HL-60 (cell line): ENCODE results near the gene ACVR1.

Experiments used
- DNase-seq, 2 experiments: peaks; one replicate each; pipeline ENCODE4 v3.0.0-alpha.2; 2010 to 2020; ENCODE audit warnings: low read depth in 1 of 2, low spot score in 1 of 2
- H3K27ac ChIP-seq: fragments of 250-450 bp; sonication (Bioruptor Pico); replicated peaks from 2 replicates; pipeline ENCODE4 v1.5.1; 2020; ENCODE audit warnings: mild to moderate bottlenecking, moderate library complexity
- H3K27me3 ChIP-seq: fragments of 250-450 bp; sonication (Bioruptor Pico); 2 replicates; pipeline ENCODE4 v1.5.1; 2021; ENCODE audit warnings: mild to moderate bottlenecking, moderate library complexity; ENCODE audit not compliant: insufficient read depth, poor library complexity, severe bottlenecking
- H3K4me3 ChIP-seq: replicated peaks from 2 replicates; pipeline ENCODE4 v1.5.1; 2011; ENCODE audit warnings: mild to moderate bottlenecking, control low read depth, low read length; ENCODE audit not compliant: insufficient read depth
- CTCF ChIP-seq: IDR thresholded peaks from one replicate; pipeline ENCODE4 v1.5.1; 2011; ENCODE audit warnings: low read length, control low read depth, inconsistent platforms; ENCODE audit not compliant: insufficient read depth
- GABPA ChIP-seq: IDR thresholded peaks from 2 replicates; pipeline ENCODE4 v1.6.1; 2012; ENCODE audit warnings: low read depth
- POLR2AphosphoS5 ChIP-seq: IDR thresholded peaks from 2 replicates; pipeline ENCODE4 v1.6.1; 2012; ENCODE audit warnings: low read depth
- REST ChIP-seq: IDR thresholded peaks from 2 replicates; pipeline ENCODE4 v1.6.1; 2012; ENCODE audit warnings: low read depth; ENCODE audit not compliant: insufficient replicate concordance
- SPI1 ChIP-seq: IDR thresholded peaks from 2 replicates; pipeline ENCODE4 v1.6.1; 2012; ENCODE audit warnings: low read depth, mild to moderate bottlenecking, borderline replicate concordance

The ACVR1 gene

GRCh38 chr2:157813467-157813866 is 62.7 kb downstream of the ACVR1 start:
- no peak for DNase-seq
- TF ChIP-seq GABPA (no peak), CTCF (no peak), SPI1 (no peak), POLR2AphosphoS5 (no peak), REST (no peak)
- H3K4me3 ChIP-seq = no peak overlapping the region
- H3K27me3 ChIP-seq = no peaks in the 10 kb centered on the region
- no peak overlapping the region for H3K27ac ChIP-seq

GRCh38 chr2:157810037-157810436 is 66.1 kb downstream of the ACVR1 start:
- Histone ChIP-seq H3K27ac (no peak overlapping the region), H3K27me3 (no peaks in the 10 kb centered on the region), H3K4me3 (no peak overlapping the region)
- DNase-seq = no peak
- TF ChIP-seq GABPA = no peak
- TF ChIP-seq REST = no peak
- TF ChIP-seq CTCF = no peak
- no peak for TF ChIP-seq POLR2AphosphoS5
- no peak for TF ChIP-seq SPI1

GRCh38 chr2:157809212-157809611 is 66.9 kb downstream of the ACVR1 start:
- Histone ChIP-seq H3K27me3 (no peaks in the 10 kb centered on the region), H3K27ac (no peak overlapping the region), H3K4me3 (no peak overlapping the region)
- no peak for DNase-seq
- TF ChIP-seq GABPA (no peak), CTCF (no peak), SPI1 (no peak), POLR2AphosphoS5 (no peak), REST (no peak)
